GM18498 (cell line): ENCODE measurements around the gene AUTS2.
"Not testable (repeated sequence)": the region's sequence is repeated elsewhere in the genome, so short reads cannot be mapped to it uniquely, and the experiment has no call there.

Experiments used
- ATAC-seq: cut with Tn5 transposase; IDR thresholded peaks from one replicate; pipeline ENCODE4 v1.9.1; 2021; ENCODE audit warnings: mild to moderate bottlenecking, moderate library complexity; ENCODE audit not compliant: unreplicated experiment

The AUTS2 gene

GRCh38 chr7:70646536-70647248 lies 1048.4 kb downstream of the AUTS2 start:
- no peak for ATAC-seq

- peak; percentile 95 for ATAC-seq
Observed at GRCh38 chr7:70647801-70648498, 1049.7 kb downstream of the AUTS2 start.

GRCh38 chr7:70648499-70648861 lies 1050.2 kb downstream of the AUTS2 start:
- ATAC-seq = not testable (repeated sequence)

GRCh38 chr7:70649323-70649722 lies 1051.0 kb downstream of the AUTS2 start:
- no peak for ATAC-seq

- ATAC-seq = no peak
Observed at GRCh38 chr7:70654146-70654545, 1055.9 kb downstream of the AUTS2 start.

GRCh38 chr7:70654979-70655378 lies 1056.7 kb downstream of the AUTS2 start:
- ATAC-seq = no peak

- no peak for ATAC-seq
Observed at GRCh38 chr7:70655694-70656093, 1057.4 kb downstream of the AUTS2 start.

GRCh38 chr7:70657571-70657970 lies 1059.3 kb downstream of the AUTS2 start:
- ATAC-seq = no peak

- ATAC-seq = no peak
Observed at GRCh38 chr7:70657989-70658632, 1059.8 kb downstream of the AUTS2 start.

- ATAC-seq = no peak
Observed at GRCh38 chr7:70659263-70659662, 1061.0 kb downstream of the AUTS2 start.

GRCh38 chr7:70660154-70660818 lies 1062.0 kb downstream of the AUTS2 start:
- ATAC-seq = no peak

GRCh38 chr7:70660819-70661191 lies 1062.5 kb downstream of the AUTS2 start:
- ATAC-seq = no peak

- no peak for ATAC-seq
Observed at GRCh38 chr7:70663680-70664079, 1065.4 kb downstream of the AUTS2 start.

GRCh38 chr7:70665997-70666396 lies 1067.7 kb downstream of the AUTS2 start:
- no peak for ATAC-seq

GRCh38 chr7:70667406-70667805 lies 1069.1 kb downstream of the AUTS2 start:
- ATAC-seq = no peak

GRCh38 chr7:70668606-70669358 lies 1070.5 kb downstream of the AUTS2 start:
- ATAC-seq = no peak

- no peak for ATAC-seq
Observed at GRCh38 chr7:70669854-70670253, 1071.6 kb downstream of the AUTS2 start.

GRCh38 chr7:70670288-70670687 lies 1072.0 kb downstream of the AUTS2 start:
- no peak for ATAC-seq

GRCh38 chr7:70673778-70674570 lies 1075.7 kb downstream of the AUTS2 start:
- ATAC-seq = no peak

GRCh38 chr7:70674571-70675010 lies 1076.3 kb downstream of the AUTS2 start:
- ATAC-seq = no peak
